ENCODE data around the gene SOX18.
A peak's percentile ranks its signal among the peaks of the same experiment; 100 is the strongest.

SOX18 gene

DNA sequence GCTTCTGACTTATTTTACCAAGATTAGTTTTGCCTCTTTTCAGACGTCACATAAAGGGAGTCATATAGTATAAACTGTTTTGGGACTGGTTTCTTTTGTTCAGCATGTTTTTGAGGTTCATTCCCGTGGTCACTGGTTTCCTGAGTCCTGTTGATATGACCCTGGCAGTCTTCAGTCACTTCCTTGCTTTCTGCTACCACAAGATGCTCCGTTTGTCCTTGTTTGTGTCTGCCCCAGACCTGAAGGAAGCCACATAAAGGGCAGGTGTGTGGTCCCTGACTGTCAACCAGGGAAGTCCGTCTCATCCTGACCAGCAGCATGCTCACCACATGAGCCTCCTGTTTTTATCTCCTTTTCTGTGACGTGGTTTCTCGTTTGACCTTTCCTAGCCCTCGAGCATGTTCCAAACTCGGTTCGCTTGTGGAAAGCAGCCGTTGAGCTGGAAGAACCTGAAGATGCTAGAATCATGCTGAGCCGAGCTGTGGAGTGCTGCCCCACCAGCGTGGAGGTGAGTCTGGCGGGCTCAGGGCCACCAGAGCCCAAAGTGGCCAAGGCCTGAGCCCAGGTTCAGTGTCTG lies 39.5 kb downstream of the SOX18 start:
- TF ChIP-seq YY1 (IDR thresholded peaks at IDR 0.05; ENCODE audit: insufficient read depth, insufficient read length) (no peak), SUZ12 (IDR thresholded peaks at IDR 0.05; ENCODE audit: extremely low read depth, insufficient read depth, insufficient read length) (no peak), ZNF274 (IDR thresholded peaks at IDR 0.05; ENCODE audit: low read depth, low read length) (no peak)
- H3K4me1 ChIP-seq (ENCODE audit: insufficient read depth, insufficient read length): peaks cover 4% of the 10 kb centered on the region
- H3K4me3 ChIP-seq (ENCODE audit: insufficient read length, low read depth): no peak overlapping the region
- H3K9me3 ChIP-seq (ENCODE audit: insufficient read depth, low read length): peaks cover 21% of the 10 kb centered on the region
- H3K36me3 ChIP-seq (ENCODE audit: insufficient read depth, insufficient read length, low read length): peaks cover 81% of the 10 kb centered on the region
- H3K27me3 ChIP-seq (ENCODE audit: insufficient read depth, insufficient read length): no peaks in the 10 kb centered on the region
- DNase-seq (ENCODE audit: low read depth, low spot score): no peak
- H3K9ac ChIP-seq (ENCODE audit: insufficient read length, low read depth): no peak overlapping the region

- DNase-seq (ENCODE audit: low read depth, low spot score): no peak
- Histone ChIP-seq H3K36me3 (ENCODE audit: insufficient read depth, insufficient read length, low read length) (peaks cover 85% of the 10 kb centered on the region), H3K4me3 (ENCODE audit: insufficient read length, low read depth) (no peak overlapping the region), H3K9me3 (ENCODE audit: insufficient read depth, low read length) (peaks cover 21% of the 10 kb centered on the region), H3K4me1 (ENCODE audit: insufficient read depth, insufficient read length) (peaks cover 4% of the 10 kb centered on the region), H3K9ac (ENCODE audit: insufficient read length, low read depth) (peak overlapping the region; percentile 26), H3K27me3 (ENCODE audit: insufficient read depth, insufficient read length) (no peaks in the 10 kb centered on the region)
- TF ChIP-seq YY1 (IDR thresholded peaks at IDR 0.05; ENCODE audit: insufficient read depth, insufficient read length): no peak
- no peak for TF ChIP-seq SUZ12 (IDR thresholded peaks at IDR 0.05; ENCODE audit: extremely low read depth, insufficient read depth, insufficient read length)
- TF ChIP-seq ZNF274 (IDR thresholded peaks at IDR 0.05; ENCODE audit: low read depth, low read length): no peak
Measured at GRCh38 chr20:64006902-64007301, 42.5 kb downstream of the SOX18 start.

DNA sequence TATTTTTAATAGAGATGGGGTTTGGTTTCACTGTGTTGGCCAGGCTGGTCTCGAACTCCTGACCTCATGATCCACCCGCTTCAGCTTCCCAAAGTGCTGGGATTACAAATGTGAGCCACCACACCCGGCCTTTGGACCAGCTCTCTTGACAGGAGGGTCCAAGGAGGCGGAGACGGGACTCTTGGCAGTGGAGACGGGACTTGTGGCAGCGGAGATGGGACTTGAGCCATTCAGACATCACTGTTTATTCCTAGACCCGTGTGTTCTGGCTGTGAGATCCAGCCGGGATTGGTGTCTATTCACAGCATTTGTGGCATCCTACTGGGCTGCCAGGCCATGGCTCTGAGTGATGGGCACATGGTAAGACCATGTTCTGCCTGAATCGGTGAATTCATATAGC lies 42.9 kb downstream of the SOX18 start:
- no peak overlapping the region for H3K4me3 ChIP-seq (ENCODE audit: insufficient read length, low read depth)
- peaks cover 4% of the 10 kb centered on the region for H3K4me1 ChIP-seq (ENCODE audit: insufficient read depth, insufficient read length)
- peaks cover 86% of the 10 kb centered on the region for H3K36me3 ChIP-seq (ENCODE audit: insufficient read depth, insufficient read length, low read length)
- H3K9me3 ChIP-seq (ENCODE audit: insufficient read depth, low read length): peaks cover 21% of the 10 kb centered on the region
- DNase-seq (ENCODE audit: low read depth, low spot score): no peak
- H3K9ac ChIP-seq (ENCODE audit: insufficient read length, low read depth): no peak overlapping the region
- no peaks in the 10 kb centered on the region for H3K27me3 ChIP-seq (ENCODE audit: insufficient read depth, insufficient read length)
- TF ChIP-seq SUZ12 (IDR thresholded peaks at IDR 0.05; ENCODE audit: extremely low read depth, insufficient read depth, insufficient read length) (no peak), ZNF274 (IDR thresholded peaks at IDR 0.05; ENCODE audit: low read depth, low read length) (no peak), YY1 (IDR thresholded peaks at IDR 0.05; ENCODE audit: insufficient read depth, insufficient read length) (no peak)

DNA sequence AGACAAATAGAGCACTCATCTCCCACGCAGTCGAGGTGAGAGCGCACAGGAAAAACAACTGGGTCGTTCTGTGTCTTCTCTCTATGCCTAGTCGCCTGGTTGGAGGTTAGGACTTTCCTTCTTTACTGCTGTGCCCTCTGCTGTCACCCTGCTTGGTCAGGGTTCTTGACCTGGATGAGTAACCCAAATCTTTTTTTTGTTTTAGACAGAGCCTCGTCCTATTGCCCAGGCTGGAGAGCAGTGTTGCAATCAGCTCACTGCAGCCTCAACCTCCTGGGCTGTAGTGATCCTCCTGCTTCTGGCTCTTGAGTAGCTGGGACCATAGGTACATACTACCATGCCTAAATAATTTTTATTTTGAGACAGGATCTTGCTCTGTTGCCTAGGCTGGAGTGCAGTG lies 44.0 kb downstream of the SOX18 start:
- TF ChIP-seq ZNF274 (IDR thresholded peaks at IDR 0.05; ENCODE audit: low read depth, low read length) (no peak), SUZ12 (IDR thresholded peaks at IDR 0.05; ENCODE audit: extremely low read depth, insufficient read depth, insufficient read length) (no peak), YY1 (IDR thresholded peaks at IDR 0.05; ENCODE audit: insufficient read depth, insufficient read length) (no peak)

GRCh38 chr20:64003960-64004725 lies 45.3 kb downstream of the SOX18 start:
- Histone ChIP-seq H3K36me3 (ENCODE audit: insufficient read depth, insufficient read length, low read length) (peaks cover 84% of the 10 kb centered on the region), H3K27me3 (ENCODE audit: insufficient read depth, insufficient read length) (no peaks in the 10 kb centered on the region), H3K9ac (ENCODE audit: insufficient read length, low read depth) (no peak overlapping the region), H3K4me1 (ENCODE audit: insufficient read depth, insufficient read length) (peaks cover 12% of the 10 kb centered on the region), H3K9me3 (ENCODE audit: insufficient read depth, low read length) (peaks cover 18% of the 10 kb centered on the region), H3K4me3 (ENCODE audit: insufficient read length, low read depth) (no peak overlapping the region)
- DNase-seq (ENCODE audit: low read depth, low spot score): no peak
- TF ChIP-seq YY1 (IDR thresholded peaks at IDR 0.05; ENCODE audit: insufficient read depth, insufficient read length) (no peak), SUZ12 (IDR thresholded peaks at IDR 0.05; ENCODE audit: extremely low read depth, insufficient read depth, insufficient read length) (no peak), ZNF274 (IDR thresholded peaks at IDR 0.05; ENCODE audit: low read depth, low read length) (no peak)

More for the DNA sequence above, 44.0 kb downstream of the SOX18 start:
- no peak for DNase-seq (ENCODE audit: low read depth, low spot score)
- no peak overlapping the region for H3K4me3 ChIP-seq (ENCODE audit: insufficient read length, low read depth)
- H3K36me3 ChIP-seq (ENCODE audit: insufficient read depth, insufficient read length, low read length): peaks cover 84% of the 10 kb centered on the region
- H3K4me1 ChIP-seq (ENCODE audit: insufficient read depth, insufficient read length): peaks cover 4% of the 10 kb centered on the region
- H3K9ac ChIP-seq (ENCODE audit: insufficient read length, low read depth): no peak overlapping the region
- H3K9me3 ChIP-seq (ENCODE audit: insufficient read depth, low read length): peaks cover 21% of the 10 kb centered on the region
- H3K27me3 ChIP-seq (ENCODE audit: insufficient read depth, insufficient read length): no peaks in the 10 kb centered on the region

DNA sequence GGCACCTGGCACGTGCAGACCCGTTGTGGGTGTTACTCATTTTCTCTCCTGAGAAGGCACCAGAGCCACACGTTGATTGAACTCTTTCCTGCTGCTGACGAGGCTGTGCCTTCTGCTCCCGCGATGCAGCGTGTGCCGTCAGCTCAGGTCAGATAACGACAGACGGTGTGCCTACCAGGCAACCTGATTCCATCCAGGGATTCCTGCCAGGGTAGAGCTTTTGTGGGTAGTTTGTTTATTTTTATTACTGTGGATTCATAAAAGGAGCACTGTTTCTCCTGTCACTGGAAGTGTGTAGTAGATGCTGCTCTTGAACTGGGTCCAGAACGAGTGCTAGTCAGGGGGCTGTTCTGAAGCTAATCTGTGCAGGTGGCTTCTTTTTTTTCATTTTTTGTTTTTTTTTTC lies 47.8 kb downstream of the SOX18 start:
- no peak for TF ChIP-seq YY1 (IDR thresholded peaks at IDR 0.05; ENCODE audit: insufficient read depth, insufficient read length)
- no peak for TF ChIP-seq SUZ12 (IDR thresholded peaks at IDR 0.05; ENCODE audit: extremely low read depth, insufficient read depth, insufficient read length)
- TF ChIP-seq ZNF274 (IDR thresholded peaks at IDR 0.05; ENCODE audit: low read depth, low read length): no peak
- Histone ChIP-seq H3K4me1 (ENCODE audit: insufficient read depth, insufficient read length) (peaks cover 11% of the 10 kb centered on the region), H3K27me3 (ENCODE audit: insufficient read depth, insufficient read length) (no peaks in the 10 kb centered on the region), H3K36me3 (ENCODE audit: insufficient read depth, insufficient read length, low read length) (peaks cover 81% of the 10 kb centered on the region), H3K9ac (ENCODE audit: insufficient read length, low read depth) (no peak overlapping the region), H3K4me3 (ENCODE audit: insufficient read length, low read depth) (no peak overlapping the region), H3K9me3 (ENCODE audit: insufficient read depth, low read length) (no peaks in the 10 kb centered on the region)
- no peak for DNase-seq (ENCODE audit: low read depth, low spot score)

- H3K4me1 ChIP-seq (ENCODE audit: insufficient read depth, insufficient read length): peaks cover 11% of the 10 kb centered on the region
- no peaks in the 10 kb centered on the region for H3K27me3 ChIP-seq (ENCODE audit: insufficient read depth, insufficient read length)
- no peaks in the 10 kb centered on the region for H3K9me3 ChIP-seq (ENCODE audit: insufficient read depth, low read length)
- H3K9ac ChIP-seq (ENCODE audit: insufficient read length, low read depth): no peak overlapping the region
- peaks cover 83% of the 10 kb centered on the region for H3K36me3 ChIP-seq (ENCODE audit: insufficient read depth, insufficient read length, low read length)
- no peak for DNase-seq (ENCODE audit: low read depth, low spot score)
- no peak overlapping the region for H3K4me3 ChIP-seq (ENCODE audit: insufficient read length, low read depth)
- TF ChIP-seq YY1 (IDR thresholded peaks at IDR 0.05; ENCODE audit: insufficient read depth, insufficient read length) (no peak), SUZ12 (IDR thresholded peaks at IDR 0.05; ENCODE audit: extremely low read depth, insufficient read depth, insufficient read length) (no peak), ZNF274 (IDR thresholded peaks at IDR 0.05; ENCODE audit: low read depth, low read length) (no peak)
Measured at GRCh38 chr20:64000906-64001305, 48.5 kb downstream of the SOX18 start.

All from NT2/D1 (cell line).